WTC11 (cell line): ENCODE data around the gene ETFB. TPM values are rescaled to one million over a fixed set of nuclear protein-coding genes. Genes with fewer than 3 reads are reported as not detected.

Experiments
- ATAC-seq: fragments of 200-7000 bp; cut with Tn5 transposase; 2 replicates; pipeline ENCODE4 v1.10.0; 2021; ENCODE audit warnings: mild to moderate bottlenecking, moderate library complexity
- CTCF ChIA-PET: fragments of 300-600 bp; sonication (Branson Sonifier 250); formaldehyde crosslinking; loops from one replicate; lab custom pipeline; 2021; ENCODE audit warnings: antibody characterized with exemption; lab: Charles Lee
- POLR2A ChIA-PET: fragments of 350-600 bp; sonication (Branson Sonifier 250); formaldehyde crosslinking; loops from one replicate; lab custom pipeline; 2021; ENCODE audit warnings: antibody characterized with exemption; lab: Charles Lee
- DNase-seq: peaks from one replicate; pipeline ENCODE4 v3.0.0; 2021; ENCODE audit warnings: low spot score
- H3K27ac Mint-ChIP-seq: 2 replicates; pipeline ENCODE4 v1.8.0; 2021; ENCODE audit warnings: mixed read lengths
- H3K27me3 Mint-ChIP-seq: 2 replicates; pipeline ENCODE4 v1.8.0; 2021; ENCODE audit warnings: low read depth, mild to moderate bottlenecking, moderate library complexity, mixed read lengths
- H3K36me3 Mint-ChIP-seq: 2 replicates; pipeline ENCODE4 v1.8.0; 2021; ENCODE audit warnings: mixed read lengths
- H3K4me1 Mint-ChIP-seq: 2 replicates; pipeline ENCODE4 v1.8.0; 2022; ENCODE audit warnings: mixed read lengths
- H3K4me3 Mint-ChIP-seq: 2 replicates; pipeline ENCODE4 v1.8.0; 2021; ENCODE audit warnings: mild to moderate bottlenecking, moderate library complexity, mixed read lengths
- H3K9me3 Mint-ChIP-seq: 2 replicates; pipeline ENCODE4 v1.8.0; 2021; ENCODE audit warnings: mixed read lengths
- AFF4 ChIP-seq: sonication (generic); formaldehyde crosslinking; IDR thresholded peaks from 2 replicates; pipeline ENCODE4 v1.8.1; 2023; ENCODE audit warnings: mild to moderate bottlenecking, missing genetic modification reagents, borderline replicate concordance
- CBFB ChIP-seq: sonication (generic); formaldehyde crosslinking; IDR thresholded peaks from 2 replicates; pipeline ENCODE4 v1.8.1; 2022; ENCODE audit warnings: mild to moderate bottlenecking, low read depth, missing genetic modification reagents
- ELF4 ChIP-seq: sonication (generic); formaldehyde crosslinking; IDR thresholded peaks from 2 replicates; pipeline ENCODE4 v1.8.1; 2022; ENCODE audit warnings: low read depth, mild to moderate bottlenecking, moderate library complexity, missing genetic modification reagents
- FOXJ3 ChIP-seq: sonication (generic); formaldehyde crosslinking; IDR thresholded peaks from 2 replicates; pipeline ENCODE4 v1.9.0; 2021; ENCODE audit warnings: missing genetic modification reagents, mild to moderate bottlenecking, borderline replicate concordance
- GABPB1 ChIP-seq: sonication (generic); formaldehyde crosslinking; IDR thresholded peaks from 2 replicates; pipeline ENCODE4 v1.8.1; 2023; ENCODE audit warnings: mild to moderate bottlenecking, missing genetic modification reagents
- HMGXB4 ChIP-seq: sonication (generic); formaldehyde crosslinking; IDR thresholded peaks from 2 replicates; pipeline ENCODE4 v1.8.1; 2023; ENCODE audit warnings: mild to moderate bottlenecking, moderate library complexity, missing genetic modification reagents
- KAT7 ChIP-seq: sonication (generic); formaldehyde crosslinking; IDR thresholded peaks from 2 replicates; pipeline ENCODE4 v1.8.1; 2023; ENCODE audit warnings: missing genetic modification reagents, mild to moderate bottlenecking, borderline replicate concordance
- MYBL2 ChIP-seq: sonication (generic); formaldehyde crosslinking; IDR thresholded peaks from 2 replicates; pipeline ENCODE4 v1.8.1; 2023; ENCODE audit warnings: mild to moderate bottlenecking, moderate library complexity, missing genetic modification reagents
- NFYB ChIP-seq: sonication (generic); formaldehyde crosslinking; conservative IDR thresholded peaks from 2 replicates; pipeline ENCODE4 v1.8.0; 2022; ENCODE audit warnings: low read depth, missing genetic modification reagents
- PRRX2 ChIP-seq: fragments of 250-450 bp; sonication (Bioruptor Pico); IDR thresholded peaks from 2 replicates; pipeline ENCODE4 v1.8.0; 2021; ENCODE audit warnings: mild to moderate bottlenecking
- RELA ChIP-seq: sonication (generic); formaldehyde crosslinking; IDR thresholded peaks from 2 replicates; pipeline ENCODE4 v1.8.1; 2022; ENCODE audit warnings: missing genetic modification reagents, mild to moderate bottlenecking, borderline replicate concordance
- SMAD4 ChIP-seq: sonication (generic); formaldehyde crosslinking; IDR thresholded peaks from 2 replicates; pipeline ENCODE4 v1.8.0; 2022; ENCODE audit warnings: mild to moderate bottlenecking, missing genetic modification reagents
- TEAD4 ChIP-seq: sonication (generic); formaldehyde crosslinking; IDR thresholded peaks from 2 replicates; pipeline ENCODE4 v1.8.0; 2022; ENCODE audit warnings: mild to moderate bottlenecking, missing genetic modification reagents
- USF2 ChIP-seq: sonication (generic); formaldehyde crosslinking; IDR thresholded peaks from 2 replicates; pipeline ENCODE4 v1.8.1; 2023; ENCODE audit warnings: mild to moderate bottlenecking, missing genetic modification reagents, moderate library complexity
- ZNF219 ChIP-seq: sonication (generic); formaldehyde crosslinking; IDR thresholded peaks from 2 replicates; pipeline ENCODE4 v1.8.0; 2023; ENCODE audit warnings: missing genetic modification reagents, mild to moderate bottlenecking, borderline replicate concordance
- ZNF317 ChIP-seq: sonication (generic); formaldehyde crosslinking; IDR thresholded peaks from 2 replicates; pipeline ENCODE4 v1.8.1; 2023; ENCODE audit warnings: low read depth, mild to moderate bottlenecking, moderate library complexity, missing genetic modification reagents, borderline replicate concordance
- ZNF416 ChIP-seq: fragments of 250-450 bp; sonication (Bioruptor Pico); IDR thresholded peaks from 2 replicates; pipeline ENCODE4 v1.9.0; 2021; ENCODE audit warnings: mild to moderate bottlenecking, inconsistent platforms
- total RNA-seq: library from RNA; stranded (reverse); gene quantifications from 3 replicates; pipeline ENCODE4 v1.2.3, GENCODE V29; 2021
- TF ChIP-seq, protein P1 (sequence below): fragments of 200-600 bp; IDR thresholded peaks from 2 replicates; pipeline ENCODE4 v1.8.0; 2022; ENCODE audit warnings: antibody characterized with exemption
- TF ChIP-seq, protein P2 (sequence below): fragments of 250-450 bp; sonication (Bioruptor Pico); IDR thresholded peaks from 2 replicates; pipeline ENCODE4 v1.9.0; 2021; ENCODE audit warnings: moderate library complexity, mild to moderate bottlenecking, inconsistent platforms, borderline replicate concordance
- TF ChIP-seq, protein P3 (sequence below): sonication (generic); formaldehyde crosslinking; IDR thresholded peaks from 2 replicates; pipeline ENCODE4 v1.8.1; 2022; ENCODE audit warnings: mild to moderate bottlenecking, moderate library complexity, missing genetic modification reagents

Gene ETFB
- total RNA-seq, 1 experiment from 2014 or later, result 60.6 TPM

GRCh38 chr19:51324167-51324481, 42.1 kb downstream of the ETFB start:
- no peak for DNase-seq
- TF ChIP-seq MYBL2, result no peak
- ATAC-seq, result no peak
- POLR2A ChIA-PET, result interaction anchor here (0.5 kb wide), 1 partner anchor 106 kb away, joined by 7 read pairs; no protein-coding TSS in a partner anchor
- CTCF ChIA-PET, result interaction anchor here (1.7 to 2.0 kb wide), 2 partner anchors 65 to 97 kb away, joined by 4 to 5 read pairs; no protein-coding TSS in a partner anchor
- Mint-ChIP-seq H3K27ac (no peak overlapping the region), H3K36me3 (peaks cover 10% of the 10 kb centered on the region; the same call in 1 of the 2 replicates), H3K27me3 (peaks cover 24% of the 10 kb centered on the region), H3K4me1 (peaks cover 20% of the 10 kb centered on the region), H3K4me3 (no peak overlapping the region), H3K9me3 (no peaks in the 10 kb centered on the region)

- ATAC-seq, result no peak
- Mint-ChIP-seq H3K4me3 (no peak overlapping the region), H3K9me3 (no peaks in the 10 kb centered on the region)
- POLR2A ChIA-PET, result no interaction called here
- CTCF ChIA-PET, result interaction anchor here (0.5 to 2.0 kb wide), 3 partner anchors 64 to 99 kb away, joined by 4 to 5 read pairs (median 4); no protein-coding TSS in a partner anchor
- TF ChIP-seq, protein P1, sequence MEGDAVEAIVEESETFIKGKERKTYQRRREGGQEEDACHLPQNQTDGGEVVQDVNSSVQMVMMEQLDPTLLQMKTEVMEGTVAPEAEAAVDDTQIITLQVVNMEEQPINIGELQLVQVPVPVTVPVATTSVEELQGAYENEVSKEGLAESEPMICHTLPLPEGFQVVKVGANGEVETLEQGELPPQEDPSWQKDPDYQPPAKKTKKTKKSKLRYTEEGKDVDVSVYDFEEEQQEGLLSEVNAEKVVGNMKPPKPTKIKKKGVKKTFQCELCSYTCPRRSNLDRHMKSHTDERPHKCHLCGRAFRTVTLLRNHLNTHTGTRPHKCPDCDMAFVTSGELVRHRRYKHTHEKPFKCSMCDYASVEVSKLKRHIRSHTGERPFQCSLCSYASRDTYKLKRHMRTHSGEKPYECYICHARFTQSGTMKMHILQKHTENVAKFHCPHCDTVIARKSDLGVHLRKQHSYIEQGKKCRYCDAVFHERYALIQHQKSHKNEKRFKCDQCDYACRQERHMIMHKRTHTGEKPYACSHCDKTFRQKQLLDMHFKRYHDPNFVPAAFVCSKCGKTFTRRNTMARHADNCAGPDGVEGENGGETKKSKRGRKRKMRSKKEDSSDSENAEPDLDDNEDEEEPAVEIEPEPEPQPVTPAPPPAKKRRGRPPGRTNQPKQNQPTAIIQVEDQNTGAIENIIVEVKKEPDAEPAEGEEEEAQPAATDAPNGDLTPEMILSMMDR, result no peak
- TF ChIP-seq ZNF317 (no peak), CBFB (CRISPR knock-in tag) (no peak), HMGXB4 (CRISPR knock-in tag) (no peak), ZNF219 (CRISPR knock-in tag) (no peak), NFYB (no peak), TEAD4 (no peak), RELA (CRISPR knock-in tag) (no peak), GABPB1 (no peak), ELF4 (no peak), USF2 (no peak), KAT7 (CRISPR knock-in tag) (no peak), FOXJ3 (CRISPR knock-in tag) (no peak), SMAD4 (CRISPR knock-in tag) (no peak), AFF4 (no peak), ZNF416 (CRISPR knock-in tag) (no peak), PRRX2 (no peak)
- TF ChIP-seq, protein P2, sequence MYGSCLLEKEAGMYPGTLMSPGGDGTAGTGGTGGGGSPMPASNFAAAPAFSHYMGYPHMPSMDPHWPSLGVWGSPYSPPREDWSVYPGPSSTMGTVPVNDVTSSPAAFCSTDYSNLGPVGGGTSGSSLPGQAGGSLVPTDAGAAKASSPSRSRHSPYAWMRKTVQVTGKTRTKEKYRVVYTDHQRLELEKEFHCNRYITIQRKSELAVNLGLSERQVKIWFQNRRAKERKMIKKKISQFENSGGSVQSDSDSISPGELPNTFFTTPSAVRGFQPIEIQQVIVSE (CRISPR knock-in tag), result no peak
- TF ChIP-seq, protein P3, sequence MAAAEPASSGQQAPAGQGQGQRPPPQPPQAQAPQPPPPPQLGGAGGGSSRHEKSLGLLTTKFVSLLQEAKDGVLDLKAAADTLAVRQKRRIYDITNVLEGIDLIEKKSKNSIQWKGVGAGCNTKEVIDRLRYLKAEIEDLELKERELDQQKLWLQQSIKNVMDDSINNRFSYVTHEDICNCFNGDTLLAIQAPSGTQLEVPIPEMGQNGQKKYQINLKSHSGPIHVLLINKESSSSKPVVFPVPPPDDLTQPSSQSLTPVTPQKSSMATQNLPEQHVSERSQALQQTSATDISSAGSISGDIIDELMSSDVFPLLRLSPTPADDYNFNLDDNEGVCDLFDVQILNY (CRISPR knock-in tag), result no peak
- TF ChIP-seq, all 79 proteins: peak for 0
- Mint-ChIP-seq H3K27ac (no peak overlapping the region), H3K36me3 (peaks cover 10% of the 10 kb centered on the region; the same call in 1 of the 2 replicates), H3K4me1 (peaks cover 18% of the 10 kb centered on the region), H3K27me3 (peaks cover 24% of the 10 kb centered on the region)
- DNase-seq, result no peak
These were observed 42.6 kb downstream of the ETFB start for GRCh38 chr19:51323481-51324166.
